Kidney (tissue), 14 donors: ENCODE results near the gene B4GALNT1. TPM values are rescaled to one million over a fixed set of nuclear protein-coding genes. Genes with fewer than 3 reads are reported as not detected.
"Not testable (repeated sequence)": the region's sequence is repeated elsewhere in the genome, so short reads cannot be mapped to it uniquely, and the experiment has no call there.

Experiments used
- DNase-seq, 5 donors: peaks; one replicate each; pipeline ENCODE4 v3.0.0-alpha.2; 2013 to 2020
- FAIRE-seq: peaks from 2 replicates; lab custom pipeline; 2012; peaks lifted over from hg19 to GRCh38; lab: Jason Lieb, UNC
- H3K27ac ChIP-seq, 2 donors: one replicate each; pipeline ENCODE4 v1.7.0; 2013; ENCODE audit warnings: low read depth in 2 of 2, low read length in 2 of 2, inconsistent platforms in 1 of 2
- H3K27me3 ChIP-seq: one replicate; pipeline ENCODE4 v1.7.1; 2013; ENCODE audit warnings: low read length, inconsistent platforms; ENCODE audit not compliant: control insufficient read depth, insufficient read depth
- H3K36me3 ChIP-seq, 3 donors: one replicate each; pipeline versions ENCODE4 v1.7.0 to v1.7.1; 2013; ENCODE audit warnings: low read length in 3 of 3, control low read depth in 1 of 3, inconsistent platforms in 1 of 3; ENCODE audit not compliant: insufficient read depth in 3 of 3, control insufficient read depth in 2 of 3
- H3K4me1 ChIP-seq, 3 donors: one replicate each; pipeline versions ENCODE4 v1.7.0 to v1.7.1; 2013; ENCODE audit warnings: low read length in 3 of 3, inconsistent platforms in 1 of 3, low read depth in 1 of 3; ENCODE audit not compliant: control insufficient read depth in 2 of 3, insufficient read depth in 2 of 3
- H3K4me3 ChIP-seq, 3 donors: one replicate each; pipeline versions ENCODE4 v1.7.0 to v1.8.1; 2013; ENCODE audit warnings: low read length in 3 of 3, control low read depth in 1 of 3, inconsistent platforms in 1 of 3
- H3K9ac ChIP-seq, 3 donors: one replicate each; pipeline versions ENCODE4 v1.7.0 to v1.7.1; 2013; ENCODE audit warnings: low read length in 3 of 3, control low read depth in 1 of 3, inconsistent platforms in 1 of 3
- H3K9me3 ChIP-seq, 3 donors: one replicate each; pipeline versions ENCODE4 v1.7.0 to v1.7.1; 2013; ENCODE audit warnings: low read length in 3 of 3, control low read depth in 1 of 3, inconsistent platforms in 1 of 3; ENCODE audit not compliant: control insufficient read depth in 2 of 3, insufficient read depth in 1 of 3
- CTCF ChIP-seq: IDR thresholded peaks from 3 replicates; pipeline ENCODE4 v1.5.1; 2012; ENCODE audit warnings: mild to moderate bottlenecking, moderate library complexity, borderline replicate concordance; ENCODE audit not compliant: insufficient read depth; ENCODE audit errors: extremely low read depth
- intact Hi-C: fragments of 100-400 bp; cut with DNase I; formaldehyde crosslinking; loops from one replicate; pipeline ENCODE4 v1.11.1; 2022
- polyA plus RNA-seq: library from polyadenylated mRNA; stranded (reverse); fragments of 350-450 nt; fragmentation: Illumina TruSeq; extraction: RNeasy Lipid Tissue Mini Kit (QIAGEN cat#74804); gene quantifications from one replicate; pipeline ENCODE4 v1.2.3, GENCODE V29; 2014; ENCODE audit warnings: low read depth, low replicate concordance; ENCODE audit not compliant: insufficient read depth
- total RNA-seq: library from RNA; stranded (reverse); fragmentation: NEBNext Ultra II Directional; extraction: Animal tissue kit (Norgen Biotek cat#: 25700); gene quantifications from one replicate; pipeline ENCODE4 v1.2.1, GENCODE V29; 2021
- donor health status: control.
- donor health status: control.
- donor health status: control.
- donor health status: control.
- donor health status: control.
- donor health status: DM: yes; HTN: yes; CAD: no.
- donor health status: Normal renal cell carcinoma (clear cell type).

The B4GALNT1 gene
- total and polyA plus RNA-seq, 2 donors from 2014 or later: 1.6 to 2.0 TPM

DNA sequence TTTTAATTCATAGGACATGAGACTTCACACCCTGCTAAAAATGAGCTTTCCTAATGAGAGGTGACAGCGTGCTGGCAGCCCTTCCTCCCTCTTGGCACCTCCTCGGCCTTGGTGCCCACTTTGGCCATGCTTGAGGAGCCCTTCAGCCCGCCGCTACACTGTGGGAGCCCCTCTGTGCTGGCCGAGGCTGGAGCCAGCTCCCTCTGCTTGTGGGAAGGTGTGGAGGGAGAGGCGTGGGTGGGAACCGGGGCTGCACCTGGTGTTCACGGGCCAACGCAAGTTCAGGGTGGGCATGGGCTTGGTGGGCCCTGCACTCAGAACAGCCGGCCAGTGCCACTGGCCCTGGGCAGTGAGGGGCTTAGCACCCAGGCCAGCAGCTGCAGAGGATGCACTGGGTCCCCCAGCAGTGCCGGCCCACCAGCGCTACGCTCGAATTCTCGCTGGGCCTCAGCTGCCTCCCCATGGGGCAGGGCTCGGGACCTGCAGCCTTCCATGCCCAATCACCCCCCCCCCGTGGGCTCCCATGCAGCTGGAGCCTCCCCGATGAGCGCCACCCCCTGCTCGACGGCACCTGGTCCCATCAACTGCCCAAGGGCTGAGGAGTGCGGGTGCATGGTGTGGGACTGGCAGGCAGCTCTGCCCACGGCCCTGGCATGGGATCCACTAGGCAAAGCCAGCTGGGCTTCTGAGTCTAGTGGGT is 22.7 kb upstream of the B4GALNT1 start:
- no peak for FAIRE-seq
- Histone ChIP-seq H3K4me3 (no peak overlapping the region), H3K9ac (no peak overlapping the region), H3K36me3 (no peaks in the 10 kb centered on the region), H3K4me1 (no peaks in the 10 kb centered on the region), H3K27me3 (no peaks in the 10 kb centered on the region), H3K9me3 (no peaks in the 10 kb centered on the region), H3K27ac (no peak overlapping the region)
- TF ChIP-seq CTCF: no peak
- intact Hi-C loops: no loop called here
- no peak for DNase-seq

- no peaks in the 10 kb centered on the region for H3K9me3 ChIP-seq
- intact Hi-C loops: no loop called here
- H3K27me3 ChIP-seq: no peaks in the 10 kb centered on the region
- DNase-seq: no peak
- H3K4me1 ChIP-seq: no peaks in the 10 kb centered on the region
- FAIRE-seq: no peak
- H3K9ac ChIP-seq: no peak overlapping the region
- no peak overlapping the region for H3K4me3 ChIP-seq
- H3K27ac ChIP-seq: no peak overlapping the region
- H3K36me3 ChIP-seq: no peaks in the 10 kb centered on the region
- TF ChIP-seq CTCF: no peak
Measured at GRCh38 chr12:57654042-57654441, 21.0 kb upstream of the B4GALNT1 start.

- DNase-seq, FAIRE-seq: not testable (repeated sequence)
Measured at GRCh38 chr12:57646659-57647049, 13.7 kb upstream of the B4GALNT1 start.

GRCh38 chr12:57645990-57646658 is 13.1 kb upstream of the B4GALNT1 start:
- H3K36me3 ChIP-seq, H3K4me1 ChIP-seq, FAIRE-seq, H3K9me3 ChIP-seq, H3K4me3 ChIP-seq, H3K9ac ChIP-seq, DNase-seq, intact Hi-C loops, H3K27me3 ChIP-seq, H3K27ac ChIP-seq: not testable (repeated sequence)

More at GRCh38 chr12:57646659-57647049, 13.7 kb upstream of the B4GALNT1 start:
- intact Hi-C loops, H3K36me3 ChIP-seq, H3K27me3 ChIP-seq, H3K4me1 ChIP-seq, H3K9ac ChIP-seq, H3K27ac ChIP-seq, H3K4me3 ChIP-seq, H3K9me3 ChIP-seq: not testable (repeated sequence)
